K562 (cell line): Measurements from ENCODE around the gene ACTR5. TPM values are rescaled to one million over a fixed set of nuclear protein-coding genes. Genes with fewer than 3 reads are reported as not detected.

Source experiments
- BACH1 ChIP-seq: fragments of 200-800 bp; sonication (Bioruptor generic); IDR thresholded peaks from 2 replicates; pipeline ENCODE4 v1.6.1; 2016; ENCODE audit warnings: missing genetic modification characterization, missing compliant biosample characterization
- BCOR ChIP-seq: fragments of 450-650 bp; IDR thresholded peaks from 2 replicates; pipeline ENCODE4 v1.6.1; 2016
- BMI1 ChIP-seq: fragments of 150-350 bp; IDR thresholded peaks from 2 replicates; pipeline ENCODE4 v1.6.1; 2014; ENCODE audit warnings: low read length
- ELF4 ChIP-seq: fragments of 450-650 bp; formaldehyde crosslinking; IDR thresholded peaks from 2 replicates; pipeline ENCODE4 v1.4.0; 2022; ENCODE audit warnings: missing genetic modification characterization
- GABPA ChIP-seq: fragments of 200-800 bp; sonication (Bioruptor generic); conservative IDR thresholded peaks from 2 replicates; pipeline ENCODE4 v1.6.1; 2016; ENCODE audit warnings: low read depth, missing genetic modification characterization, missing compliant biosample characterization
- GATA2 ChIP-seq: sonication (generic); formaldehyde crosslinking; IDR thresholded peaks from 2 replicates; pipeline ENCODE4 v1.4.0; 2020; ENCODE audit warnings: mild to moderate bottlenecking, missing genetic modification reagents
- HDAC2 ChIP-seq: fragments of 450-650 bp; IDR thresholded peaks from 2 replicates; pipeline ENCODE4 v1.6.1; 2016; ENCODE audit warnings: mild to moderate bottlenecking
- HDAC8 ChIP-seq: fragments of 450-650 bp; IDR thresholded peaks from 2 replicates; pipeline ENCODE4 v1.6.1; 2016; ENCODE audit warnings: mild to moderate bottlenecking, missing genetic modification characterization, moderate library complexity, missing compliant biosample characterization
- HNRNPLL ChIP-seq: fragments of 200-400 bp; formaldehyde crosslinking; IDR thresholded peaks from 2 replicates; pipeline ENCODE4 v1.6.1; 2017; ENCODE audit warnings: low read length, low read depth, mild to moderate bottlenecking; ENCODE audit not compliant: poor library complexity, severe bottlenecking
- NFXL1 ChIP-seq: fragments of 450-650 bp; formaldehyde crosslinking; IDR thresholded peaks from 2 replicates; pipeline ENCODE4 v1.4.0; 2021; ENCODE audit warnings: mild to moderate bottlenecking
- NFYB ChIP-seq: IDR thresholded peaks from 2 replicates; pipeline ENCODE4 v1.6.1; 2011; ENCODE audit warnings: mild to moderate bottlenecking, moderate library complexity; ENCODE audit not compliant: insufficient read length; ENCODE audit errors: extremely low read depth
- POLR2A ChIP-seq: fragments of 450-650 bp; conservative IDR thresholded peaks from 2 replicates; pipeline ENCODE4 v1.6.1; 2016
- POLR3A ChIP-seq: IDR thresholded peaks from 2 replicates; pipeline ENCODE4 v1.6.1; 2011; ENCODE audit warnings: borderline replicate concordance, mild to moderate bottlenecking, moderate library complexity; ENCODE audit not compliant: insufficient read length, insufficient read depth; ENCODE audit errors: extremely low read depth
- RAD21 ChIP-seq, 2 experiments: fragments of 250-450 bp in 1 of 2; fragments of 450-650 bp in 1 of 2; sonication (Bioruptor Pico) in 1 of 2; formaldehyde crosslinking in 1 of 2; IDR thresholded peaks in 1 of 2; conservative IDR thresholded peaks in 1 of 2; 2 replicates each; pipeline versions ENCODE4 v1.4.0 to v1.8.0; 2020 to 2022; ENCODE audit warnings: mild to moderate bottlenecking in 2 of 2, moderate library complexity in 1 of 2
- SAFB2 ChIP-seq: fragments of 200-400 bp; formaldehyde crosslinking; IDR thresholded peaks from 2 replicates; pipeline ENCODE4 v1.6.1; 2018; ENCODE audit warnings: borderline replicate concordance, low read length, low read depth, moderate library complexity; ENCODE audit not compliant: severe bottlenecking
- SMC3 ChIP-seq: conservative IDR thresholded peaks from 2 replicates; pipeline ENCODE4 v1.6.1; 2011; ENCODE audit warnings: low read depth, low read length, improper control_type of control experiment; ENCODE audit not compliant: insufficient read depth
- SREBF2 ChIP-seq: sonication (generic); formaldehyde crosslinking; IDR thresholded peaks from 2 replicates; pipeline ENCODE4 v1.4.0; 2020; ENCODE audit warnings: mild to moderate bottlenecking, missing genetic modification reagents
- TCF3 ChIP-seq: sonication (generic); formaldehyde crosslinking; IDR thresholded peaks from 2 replicates; pipeline ENCODE4 v1.4.0; 2020; ENCODE audit warnings: mild to moderate bottlenecking, missing genetic modification reagents
- ZNF212 ChIP-seq: fragments of 450-650 bp; formaldehyde crosslinking; IDR thresholded peaks from 2 replicates; pipeline ENCODE4 v1.4.0; 2020; ENCODE audit warnings: mild to moderate bottlenecking
- ZNF282 ChIP-seq: sonication (generic); formaldehyde crosslinking; IDR thresholded peaks from 2 replicates; pipeline ENCODE4 v1.8.1; 2023; ENCODE audit warnings: missing genetic modification reagents
- ZNF586 ChIP-seq: fragments of 450-650 bp; formaldehyde crosslinking; conservative IDR thresholded peaks from 2 replicates; pipeline ENCODE4 v1.4.0; 2020; ENCODE audit warnings: mild to moderate bottlenecking, moderate library complexity
- polyA plus RNA-seq, 8 experiments: library from polyadenylated mRNA; depleted of rRNA in 4 of 8; stranded (reverse) in 5 of 8; unstranded in 3 of 8; fragments of >200 nt; fragmentation: Nextera tagmentation in 2 of 8; fragmentation: Illumina TruSeq in 1 of 8; extraction: Ambion mirVana in 2 of 8; extraction: Trizol in 1 of 8; gene quantifications; 2 replicates each; pipeline versions ENCODE4 v1.2.1 to v1.2.3, GENCODE V29; 2011 to 2014; ENCODE audit warnings: inconsistent platforms in 1 of 8, missing spikeins in 1 of 8
- total RNA-seq, 7 experiments: library from RNA; depleted of rRNA in 6 of 7; stranded (reverse); fragments of >200 nt in 6 of 7; fragmentation: Illumina TruSeq in 2 of 7; extraction: Trizol in 2 of 7; gene quantifications; 2 replicates each; pipeline versions ENCODE4 v1.2.1 to v1.2.3, GENCODE V29; 2011 to 2021; ENCODE audit warnings: low replicate concordance in 1 of 7
- TF ChIP-seq, protein P1 (sequence below): fragments of 250-450 bp; sonication (Bioruptor Pico); IDR thresholded peaks from 2 replicates; pipeline ENCODE4 v1.5.1; 2021; ENCODE audit warnings: mild to moderate bottlenecking
- TF ChIP-seq, protein P2 (sequence below): fragments of 450-650 bp; IDR thresholded peaks from 2 replicates; pipeline ENCODE4 v1.6.1; 2017; ENCODE audit warnings: antibody characterized with exemption
- TF ChIP-seq, protein P3 (sequence below): fragments of 450-650 bp; IDR thresholded peaks from 2 replicates; pipeline ENCODE4 v1.6.1; 2016; ENCODE audit warnings: missing biosample characterization, missing genetic modification characterization
- TF ChIP-seq, protein P4 (sequence below): sonication (generic); formaldehyde crosslinking; IDR thresholded peaks from 2 replicates; pipeline ENCODE4 v1.8.1; 2023; ENCODE audit warnings: mild to moderate bottlenecking, missing genetic modification reagents

ACTR5 gene
- total and polyA plus RNA-seq, 9 of the 15 experiments (the other 6 are each of a cell fraction or from before 2014, with no cell fraction given), result 0.93 to 18.8 (median 12.9) TPM

DNA sequence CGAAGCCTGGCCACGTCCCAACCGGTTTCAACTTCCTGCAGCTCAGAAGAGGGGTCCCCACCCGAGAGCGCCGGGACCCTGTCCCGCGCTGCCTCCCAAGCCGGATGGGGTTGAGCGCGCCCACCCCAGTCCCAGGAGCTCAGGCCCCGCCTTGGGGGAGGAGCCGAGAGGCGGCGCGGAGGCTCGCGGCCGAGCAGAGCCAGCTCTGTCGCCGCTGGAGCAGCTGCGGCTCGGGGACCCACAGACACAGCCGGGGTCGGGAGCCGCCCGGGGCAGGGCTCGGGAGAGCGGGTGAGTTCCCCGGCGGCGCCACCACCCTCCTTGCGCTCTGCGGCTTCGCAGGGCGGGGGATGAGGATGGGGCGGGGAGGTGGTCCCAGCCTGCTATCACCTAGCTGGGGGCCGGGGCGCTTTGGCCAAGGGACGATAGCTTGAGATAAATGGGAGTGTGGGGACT lies 57.3 kb downstream of the ACTR5 start, which contains the start of gene PPP1R16B (continued):
- TF ChIP-seq RAD21 (CRISPR knock-in tag; conservative IDR thresholded peaks at IDR 0.05 in 1 of 2, IDR thresholded peaks at IDR 0.05 in 1 of 2) (no peak), NFYB (no peak), SAFB2 (no peak), NFXL1 (CRISPR knock-in tag) (no peak), HDAC2 (no peak), GABPA (0 out of 2 replicates have a peak, but pooled peaks have one; percentile 0), ZNF282 (CRISPR knock-in tag) (no peak), ELF4 (CRISPR knock-in tag) (no peak), BACH1 (tag) (no peak), ZNF212 (CRISPR knock-in tag) (no peak), BCOR (no peak), BMI1 (no peak), HDAC8 (tag) (no peak), GATA2 (CRISPR knock-in tag) (no peak), POLR3A (no peak), POLR2A (peak; percentile 62; the same call in 1 of the 2 replicates), SREBF2 (CRISPR knock-in tag) (no peak), ZNF586 (CRISPR knock-in tag) (no peak), TCF3 (CRISPR knock-in tag) (0 out of 2 replicates have a peak, but pooled peaks have one; percentile 2), SMC3 (no peak), HNRNPLL (no peak)
- TF ChIP-seq, protein P1, sequence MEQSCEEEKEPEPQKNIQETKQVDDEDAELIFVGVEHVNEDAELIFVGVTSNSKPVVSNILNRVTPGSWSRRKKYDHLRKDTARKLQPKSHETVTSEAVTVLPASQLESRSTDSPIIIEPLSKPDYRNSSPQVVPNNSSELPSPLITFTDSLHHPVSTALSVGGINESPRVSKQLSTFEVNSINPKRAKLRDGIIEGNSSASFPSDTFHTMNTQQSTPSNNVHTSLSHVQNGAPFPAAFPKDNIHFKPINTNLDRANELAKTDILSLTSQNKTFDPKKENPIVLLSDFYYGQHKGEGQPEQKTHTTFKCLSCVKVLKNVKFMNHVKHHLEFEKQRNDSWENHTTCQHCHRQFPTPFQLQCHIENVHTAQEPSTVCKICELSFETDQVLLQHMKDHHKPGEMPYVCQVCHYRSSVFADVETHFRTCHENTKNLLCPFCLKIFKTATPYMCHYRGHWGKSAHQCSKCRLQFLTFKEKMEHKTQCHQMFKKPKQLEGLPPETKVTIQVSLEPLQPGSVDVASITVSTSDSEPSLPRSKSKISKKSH, result no peak
- TF ChIP-seq, protein P2, sequence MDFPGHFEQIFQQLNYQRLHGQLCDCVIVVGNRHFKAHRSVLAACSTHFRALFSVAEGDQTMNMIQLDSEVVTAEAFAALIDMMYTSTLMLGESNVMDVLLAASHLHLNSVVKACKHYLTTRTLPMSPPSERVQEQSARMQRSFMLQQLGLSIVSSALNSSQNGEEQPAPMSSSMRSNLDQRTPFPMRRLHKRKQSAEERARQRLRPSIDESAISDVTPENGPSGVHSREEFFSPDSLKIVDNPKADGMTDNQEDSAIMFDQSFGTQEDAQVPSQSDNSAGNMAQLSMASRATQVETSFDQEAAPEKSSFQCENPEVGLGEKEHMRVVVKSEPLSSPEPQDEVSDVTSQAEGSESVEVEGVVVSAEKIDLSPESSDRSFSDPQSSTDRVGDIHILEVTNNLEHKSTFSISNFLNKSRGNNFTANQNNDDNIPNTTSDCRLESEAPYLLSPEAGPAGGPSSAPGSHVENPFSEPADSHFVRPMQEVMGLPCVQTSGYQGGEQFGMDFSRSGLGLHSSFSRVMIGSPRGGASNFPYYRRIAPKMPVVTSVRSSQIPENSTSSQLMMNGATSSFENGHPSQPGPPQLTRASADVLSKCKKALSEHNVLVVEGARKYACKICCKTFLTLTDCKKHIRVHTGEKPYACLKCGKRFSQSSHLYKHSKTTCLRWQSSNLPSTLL, result no peak
- TF ChIP-seq, protein P3, sequence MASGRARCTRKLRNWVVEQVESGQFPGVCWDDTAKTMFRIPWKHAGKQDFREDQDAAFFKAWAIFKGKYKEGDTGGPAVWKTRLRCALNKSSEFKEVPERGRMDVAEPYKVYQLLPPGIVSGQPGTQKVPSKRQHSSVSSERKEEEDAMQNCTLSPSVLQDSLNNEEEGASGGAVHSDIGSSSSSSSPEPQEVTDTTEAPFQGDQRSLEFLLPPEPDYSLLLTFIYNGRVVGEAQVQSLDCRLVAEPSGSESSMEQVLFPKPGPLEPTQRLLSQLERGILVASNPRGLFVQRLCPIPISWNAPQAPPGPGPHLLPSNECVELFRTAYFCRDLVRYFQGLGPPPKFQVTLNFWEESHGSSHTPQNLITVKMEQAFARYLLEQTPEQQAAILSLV (tag), result no peak
- TF ChIP-seq, protein P4, sequence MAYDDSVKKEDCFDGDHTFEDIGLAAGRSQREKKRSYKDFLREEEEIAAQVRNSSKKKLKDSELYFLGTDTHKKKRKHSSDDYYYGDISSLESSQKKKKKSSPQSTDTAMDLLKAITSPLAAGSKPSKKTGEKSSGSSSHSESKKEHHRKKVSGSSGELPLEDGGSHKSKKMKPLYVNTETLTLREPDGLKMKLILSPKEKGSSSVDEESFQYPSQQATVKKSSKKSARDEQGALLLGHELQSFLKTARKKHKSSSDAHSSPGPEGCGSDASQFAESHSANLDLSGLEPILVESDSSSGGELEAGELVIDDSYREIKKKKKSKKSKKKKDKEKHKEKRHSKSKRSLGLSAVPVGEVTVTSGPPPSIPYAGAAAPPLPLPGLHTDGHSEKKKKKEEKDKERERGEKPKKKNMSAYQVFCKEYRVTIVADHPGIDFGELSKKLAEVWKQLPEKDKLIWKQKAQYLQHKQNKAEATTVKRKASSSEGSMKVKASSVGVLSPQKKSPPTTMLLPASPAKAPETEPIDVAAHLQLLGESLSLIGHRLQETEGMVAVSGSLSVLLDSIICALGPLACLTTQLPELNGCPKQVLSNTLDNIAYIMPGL (CRISPR knock-in tag), result no peak
